ENCODE data around the gene GLG1. TPM values are rescaled to one million over a fixed set of nuclear protein-coding genes. Genes with fewer than 3 reads are reported as not detected.

GLG1 gene
- total RNA-seq, 1 experiment from 2014 or later: 135 TPM

GRCh38 chr16:74625500-74626350 is 18.8 kb upstream of the GLG1 start:
- no peaks in the 10 kb centered on the region for H3K23me2 ChIP-seq (ENCODE audit: insufficient read length, low read depth, low read length, poor library complexity, severe bottlenecking)
- H3K27me3 Mint-ChIP-seq (ENCODE audit: low read depth): no peaks in the 10 kb centered on the region
- no peak overlapping the region for H2BK5ac ChIP-seq (ENCODE audit: insufficient read length, low read length)
- H3K27ac Mint-ChIP-seq: no peak overlapping the region
- peaks cover 14 to 18% of the 10 kb centered on the region in 2 experiments for H3K4me1 Mint-ChIP-seq
- peaks cover 65 to 99% (median 97%) of the 10 kb centered on the region in 3 experiments for H3K36me3 Mint-ChIP-seq (ENCODE audit: insufficient read depth in 1 of 3, low read depth in 3 of 3)
- WGBS (ENCODE audit: extremely low coverage, insufficient read length, low lambda C conversion rate): no CpG with 5 or more reads among the region's 14 CpGs
- no peak overlapping the region for H2BK20ac ChIP-seq (ENCODE audit: low read depth, low read length, poor library complexity, severe bottlenecking)
- no peak overlapping the region for H2BK120ac ChIP-seq (ENCODE audit: low read depth, low read length, poor library complexity, severe bottlenecking)
- no peaks in the 10 kb centered on the region for H3K4me1 ChIP-seq (ENCODE audit: insufficient read depth, low read length)
- no peak overlapping the region for H2BK15ac ChIP-seq (ENCODE audit: low read depth, low read length)
- TF ChIP-seq, protein P1, sequence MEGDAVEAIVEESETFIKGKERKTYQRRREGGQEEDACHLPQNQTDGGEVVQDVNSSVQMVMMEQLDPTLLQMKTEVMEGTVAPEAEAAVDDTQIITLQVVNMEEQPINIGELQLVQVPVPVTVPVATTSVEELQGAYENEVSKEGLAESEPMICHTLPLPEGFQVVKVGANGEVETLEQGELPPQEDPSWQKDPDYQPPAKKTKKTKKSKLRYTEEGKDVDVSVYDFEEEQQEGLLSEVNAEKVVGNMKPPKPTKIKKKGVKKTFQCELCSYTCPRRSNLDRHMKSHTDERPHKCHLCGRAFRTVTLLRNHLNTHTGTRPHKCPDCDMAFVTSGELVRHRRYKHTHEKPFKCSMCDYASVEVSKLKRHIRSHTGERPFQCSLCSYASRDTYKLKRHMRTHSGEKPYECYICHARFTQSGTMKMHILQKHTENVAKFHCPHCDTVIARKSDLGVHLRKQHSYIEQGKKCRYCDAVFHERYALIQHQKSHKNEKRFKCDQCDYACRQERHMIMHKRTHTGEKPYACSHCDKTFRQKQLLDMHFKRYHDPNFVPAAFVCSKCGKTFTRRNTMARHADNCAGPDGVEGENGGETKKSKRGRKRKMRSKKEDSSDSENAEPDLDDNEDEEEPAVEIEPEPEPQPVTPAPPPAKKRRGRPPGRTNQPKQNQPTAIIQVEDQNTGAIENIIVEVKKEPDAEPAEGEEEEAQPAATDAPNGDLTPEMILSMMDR (conservative IDR thresholded peaks at IDR 0.05): no peak
- no peak overlapping the region for H3K27ac ChIP-seq (ENCODE audit: insufficient read length, low read depth, low read length)
- H3K9me3 Mint-ChIP-seq: no peaks in the 10 kb centered on the region
- no peak overlapping the region for H3K4me2 ChIP-seq (ENCODE audit: insufficient read depth, insufficient read length, low read length)
- H2AK5ac ChIP-seq (ENCODE audit: insufficient read length, low read length): no peak overlapping the region
- no peaks in the 10 kb centered on the region for H3K27me3 ChIP-seq (ENCODE audit: insufficient read depth, low read length)
- no peak for DNase-seq
- no peak overlapping the region for H3K4me3 Mint-ChIP-seq
- H4K91ac ChIP-seq (ENCODE audit: insufficient read length, low read depth, low read length): no peak overlapping the region
- H4K5ac ChIP-seq (ENCODE audit: insufficient read length, low read depth, low read length): no peak overlapping the region
- H3K79me2 ChIP-seq (ENCODE audit: insufficient read depth, low read length): 0 out of 2 replicates have a peak, but pooled peaks cover 3% of the 10 kb centered on the region
- H3T11ph ChIP-seq (ENCODE audit: low read length): no peak overlapping the region
- H3K79me1 ChIP-seq (ENCODE audit: insufficient read depth, low read depth, low read length, poor library complexity, severe bottlenecking): peaks cover 2% of the 10 kb centered on the region
- no peak overlapping the region for H2AFZ ChIP-seq (ENCODE audit: low read length)
- no peak overlapping the region for H2BK12ac ChIP-seq (ENCODE audit: insufficient read length, low read depth, low read length)
- H4K20me1 ChIP-seq (ENCODE audit: control insufficient read depth, insufficient read depth, insufficient read length): no peaks in the 10 kb centered on the region
- H3K23ac ChIP-seq (ENCODE audit: insufficient read length, low read depth, low read length): no peak overlapping the region
- H4K8ac ChIP-seq (replicated peaks; ENCODE audit: insufficient read length, low read depth, low read length): no peak overlapping the region
- H3K9me3 ChIP-seq (ENCODE audit: control insufficient read depth, low read depth, low read length): no peaks in the 10 kb centered on the region
- no peak overlapping the region for H3K18ac ChIP-seq (ENCODE audit: insufficient read length, low read depth, low read length)
- no peak overlapping the region for H3K9ac ChIP-seq (ENCODE audit: extremely low read depth, insufficient read length, low read length)
- no peak overlapping the region for H3K56ac ChIP-seq (ENCODE audit: insufficient read length, low read depth, low read length)
- H3K4ac ChIP-seq (ENCODE audit: low read depth, low read length): no peak overlapping the region
- H3K14ac ChIP-seq (ENCODE audit: insufficient read depth, low read length): no peak overlapping the region

Measured in H9 (cell line).